ENCODE data around the gene DNM2. TPM values are rescaled to one million over a fixed set of nuclear protein-coding genes. Genes with fewer than 3 reads are reported as not detected.

The DNM2 gene
- total RNA-seq, 1 experiment from 2014 or later, result 131 TPM

- no peaks in the 10 kb centered on the region for H3K9me3 Mint-ChIP-seq
- CTCF ChIA-PET, result interaction anchor here (1.4 to 1.9 kb wide), 2 partner anchors 43 to 59 kb away, joined by 6 read pairs; partner anchors contain the start of genes DNM2 and QTRT1
- H3K4me1 Mint-ChIP-seq, result peaks cover 39% of the 10 kb centered on the region
- DNase-seq (ENCODE audit: low spot score) (no peak), ATAC-seq (no peak)
- H3K4me3 Mint-ChIP-seq, result no peak overlapping the region
- POLR2A ChIA-PET, result no interaction called here
- no peak overlapping the region for H3K27ac Mint-ChIP-seq
- TF ChIP-seq HMGXB4 (CRISPR knock-in tag; IDR thresholded peaks at IDR 0.05) (no peak), KAT7 (CRISPR knock-in tag; IDR thresholded peaks at IDR 0.05; ENCODE audit: borderline replicate concordance) (no peak), ZNF396 (CRISPR knock-in tag; IDR thresholded peaks at IDR 0.05; ENCODE audit: borderline replicate concordance) (no peak), USF2 (CRISPR knock-in tag; IDR thresholded peaks at IDR 0.05) (no peak), GRHL2 (CRISPR knock-in tag; IDR thresholded peaks at IDR 0.05; ENCODE audit: insufficient replicate concordance, severe bottlenecking) (no peak), NFATC4 (CRISPR knock-in tag; IDR thresholded peaks at IDR 0.05) (no peak), AR (CRISPR knock-in tag; IDR thresholded peaks at IDR 0.05) (no peak), RORB (CRISPR knock-in tag; IDR thresholded peaks at IDR 0.05) (no peak), GABPB1 (CRISPR knock-in tag; IDR thresholded peaks at IDR 0.05) (no peak)
- H3K36me3 Mint-ChIP-seq, result peaks cover 9% of the 10 kb centered on the region
- no peaks in the 10 kb centered on the region for H3K27me3 Mint-ChIP-seq (ENCODE audit: low read depth)
These were observed 42.5 kb downstream of the DNM2 start for GRCh38 chr19:10760273-10760944.

- CTCF ChIA-PET, result interaction anchor here (0.7 to 1.7 kb wide), 5 partner anchors 24 to 97 kb away, joined by 3 to 11 read pairs (median 4); partner anchors contain the start of gene DNM2
- Mint-ChIP-seq H3K4me3 (no peak overlapping the region), H3K27ac (peak overlapping the region; percentile 94)
These were observed 43.8 kb downstream of the DNM2 start for GRCh38 chr19:10761443-10762250.

More at GRCh38 chr19:10761443-10762250, 43.8 kb downstream of the DNM2 start:
- Mint-ChIP-seq H3K36me3 (peaks cover 9% of the 10 kb centered on the region), H3K9me3 (no peaks in the 10 kb centered on the region), H3K4me1 (peaks cover 32% of the 10 kb centered on the region), H3K27me3 (ENCODE audit: low read depth) (no peaks in the 10 kb centered on the region)
- ATAC-seq, result peak; percentile 72
- DNase-seq (ENCODE audit: low spot score), result peak; percentile 56
- POLR2A ChIA-PET, result interaction anchor here (1.4 kb wide), 1 partner anchor 74 kb away, joined by 3 read pairs; the partner anchor contains the start of gene TMED1
- TF ChIP-seq ATF1 (CRISPR knock-in tag; IDR thresholded peaks at IDR 0.05), result no peak
- TF ChIP-seq ZNF232 (CRISPR knock-in tag; IDR thresholded peaks at IDR 0.05), result no peak
- no peak for TF ChIP-seq ZNF263 (CRISPR knock-in tag; IDR thresholded peaks at IDR 0.05; ENCODE audit: low read depth)
- TF ChIP-seq E2F1 (CRISPR knock-in tag; IDR thresholded peaks at IDR 0.05), result no peak
- TF ChIP-seq JUN (CRISPR knock-in tag; IDR thresholded peaks at IDR 0.05), result no peak

All from WTC11 (cell line).